GM18517 (cell line): Measurements from ENCODE around the gene RFX2.
"Not testable (repeated sequence)": the region's sequence is repeated elsewhere in the genome, so short reads cannot be mapped to it uniquely, and the experiment has no call there.

ENCODE experiments used
- ATAC-seq: cut with Tn5 transposase; IDR thresholded peaks from one replicate; pipeline ENCODE4 v1.9.1; 2021; ENCODE audit warnings: mild to moderate bottlenecking, moderate library complexity; ENCODE audit not compliant: unreplicated experiment

Gene RFX2

GRCh38 chr19:5974721-5975387 lies 135.4 kb downstream of the RFX2 start:
- ATAC-seq, result no peak

- ATAC-seq, result no peak
Observed at GRCh38 chr19:5973867-5974635, 136.2 kb downstream of the RFX2 start.

GRCh38 chr19:5973376-5973775 lies 136.9 kb downstream of the RFX2 start:
- ATAC-seq, result no peak

DNA sequence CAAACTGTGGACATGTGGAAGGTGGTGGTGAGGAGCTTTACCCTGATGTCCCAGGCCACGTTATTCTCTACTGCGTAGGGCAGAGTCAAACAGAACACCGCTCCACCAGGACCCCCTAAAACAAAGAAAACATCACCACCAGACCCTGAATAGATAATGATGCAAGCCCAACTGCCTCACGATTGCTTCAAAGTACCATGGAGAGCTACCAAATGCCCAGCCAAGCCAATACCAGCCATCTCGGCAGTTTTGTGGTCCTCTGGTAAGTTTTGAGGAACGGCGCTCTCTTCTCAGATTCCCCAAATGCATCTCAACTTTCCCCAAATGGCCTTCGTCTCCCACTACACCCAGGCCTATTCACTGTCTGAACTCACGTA lies 138.0 kb downstream of the RFX2 start:
- no peak for ATAC-seq

DNA sequence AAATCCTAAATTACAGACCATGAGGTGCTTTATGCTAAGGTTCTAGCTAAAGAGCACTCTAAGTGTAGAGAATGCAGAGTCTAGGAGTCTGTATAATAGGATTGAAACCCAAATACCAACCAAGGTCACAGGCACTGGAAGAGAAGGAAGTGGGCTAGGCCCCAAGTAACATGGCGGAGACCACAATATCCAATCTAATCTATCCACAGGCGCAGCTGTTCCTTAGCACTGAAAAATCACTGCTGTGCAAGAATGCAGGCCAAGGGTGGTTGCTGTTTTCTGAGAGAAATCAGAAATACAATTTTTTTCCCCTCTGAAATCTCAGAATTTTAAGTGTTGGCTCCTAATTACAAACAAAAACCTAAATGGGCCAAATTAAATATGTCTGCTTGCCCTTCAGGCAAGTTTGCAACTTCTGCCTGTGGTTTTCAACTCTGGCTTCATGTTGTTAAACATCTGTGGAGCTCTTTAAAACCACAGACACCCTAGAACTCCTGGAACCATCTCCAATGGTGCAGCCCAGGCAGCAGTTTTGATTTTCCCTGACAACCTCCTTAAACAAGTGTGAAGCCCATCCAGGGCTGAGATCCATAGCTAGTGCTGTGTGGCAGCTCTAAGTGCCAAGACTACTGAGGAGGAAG lies 138.5 kb downstream of the RFX2 start:
- ATAC-seq, result no peak

GRCh38 chr19:5969476-5969875 lies 140.8 kb downstream of the RFX2 start:
- ATAC-seq, result no peak

- ATAC-seq, result no peak
Observed at GRCh38 chr19:5968431-5969373, 141.6 kb downstream of the RFX2 start.

DNA sequence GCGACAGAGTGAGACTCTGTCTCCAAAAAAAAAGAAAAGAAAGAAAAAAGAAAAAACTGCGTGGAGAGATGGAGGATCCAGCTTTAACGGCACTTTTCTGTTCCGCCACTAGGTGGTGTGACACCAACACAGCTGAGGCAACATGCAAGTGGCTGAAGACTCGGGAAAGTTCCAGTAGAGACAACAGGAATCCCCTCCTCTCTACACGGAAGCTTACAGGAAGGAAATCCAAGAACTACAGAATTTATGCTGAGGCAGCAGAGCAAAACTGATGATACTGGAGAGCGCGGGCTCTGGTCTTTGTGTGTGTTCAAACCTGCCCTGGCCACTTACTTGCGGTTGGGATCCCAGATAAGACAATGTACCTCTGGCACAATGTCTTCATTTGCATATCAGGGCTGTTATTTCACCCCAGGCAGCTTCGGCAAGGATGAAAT lies 142.3 kb downstream of the RFX2 start:
- no peak for ATAC-seq

GRCh38 chr19:5967571-5967970 lies 142.7 kb downstream of the RFX2 start:
- no peak for ATAC-seq

- no peak for ATAC-seq
Observed at GRCh38 chr19:5966941-5967340, 143.4 kb downstream of the RFX2 start.

GRCh38 chr19:5966215-5966614 lies 144.1 kb downstream of the RFX2 start:
- ATAC-seq, result no peak

GRCh38 chr19:5964816-5965565 lies 145.3 kb downstream of the RFX2 start:
- ATAC-seq, result no peak

DNA sequence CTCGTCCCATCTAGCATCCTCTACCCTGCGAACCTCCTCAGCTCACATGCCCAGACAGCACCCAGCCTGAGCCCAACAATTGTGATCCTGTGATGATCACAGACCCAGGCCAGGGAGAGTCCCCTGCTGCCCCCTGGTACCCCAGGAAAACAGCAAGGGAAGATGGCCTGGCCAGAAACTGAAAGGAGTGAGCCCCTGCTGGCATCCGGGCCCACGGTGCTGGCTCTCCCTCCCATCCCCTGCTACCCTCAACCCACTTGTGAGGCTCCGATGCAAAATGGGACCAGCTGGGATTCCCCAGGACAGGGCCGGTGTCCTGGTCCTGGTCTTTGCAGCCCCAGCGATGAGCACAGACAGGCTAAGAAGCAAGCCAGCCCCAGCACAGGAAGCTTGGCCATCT lies 146.4 kb downstream of the RFX2 start:
- no peak for ATAC-seq

DNA sequence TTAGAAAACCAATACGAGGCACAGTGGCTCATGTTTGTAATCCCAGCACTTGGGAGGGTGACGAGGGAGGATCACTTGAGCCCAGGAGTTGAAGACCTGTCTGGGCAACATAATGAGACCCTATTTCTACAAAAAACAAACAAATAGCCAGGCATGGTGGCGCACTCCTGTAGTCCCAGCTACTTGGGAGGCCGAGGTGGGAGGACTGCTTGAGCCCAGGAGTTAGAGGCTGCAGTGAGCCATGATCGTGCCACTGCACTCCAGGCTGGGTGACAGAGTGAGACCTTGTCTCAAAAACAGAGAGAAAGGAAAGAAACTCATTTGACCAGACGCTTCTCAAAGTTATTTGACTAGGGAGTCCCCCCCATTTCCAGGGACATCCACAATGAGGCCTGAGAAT lies 147.0 kb downstream of the RFX2 start:
- not testable (repeated sequence) for ATAC-seq

DNA sequence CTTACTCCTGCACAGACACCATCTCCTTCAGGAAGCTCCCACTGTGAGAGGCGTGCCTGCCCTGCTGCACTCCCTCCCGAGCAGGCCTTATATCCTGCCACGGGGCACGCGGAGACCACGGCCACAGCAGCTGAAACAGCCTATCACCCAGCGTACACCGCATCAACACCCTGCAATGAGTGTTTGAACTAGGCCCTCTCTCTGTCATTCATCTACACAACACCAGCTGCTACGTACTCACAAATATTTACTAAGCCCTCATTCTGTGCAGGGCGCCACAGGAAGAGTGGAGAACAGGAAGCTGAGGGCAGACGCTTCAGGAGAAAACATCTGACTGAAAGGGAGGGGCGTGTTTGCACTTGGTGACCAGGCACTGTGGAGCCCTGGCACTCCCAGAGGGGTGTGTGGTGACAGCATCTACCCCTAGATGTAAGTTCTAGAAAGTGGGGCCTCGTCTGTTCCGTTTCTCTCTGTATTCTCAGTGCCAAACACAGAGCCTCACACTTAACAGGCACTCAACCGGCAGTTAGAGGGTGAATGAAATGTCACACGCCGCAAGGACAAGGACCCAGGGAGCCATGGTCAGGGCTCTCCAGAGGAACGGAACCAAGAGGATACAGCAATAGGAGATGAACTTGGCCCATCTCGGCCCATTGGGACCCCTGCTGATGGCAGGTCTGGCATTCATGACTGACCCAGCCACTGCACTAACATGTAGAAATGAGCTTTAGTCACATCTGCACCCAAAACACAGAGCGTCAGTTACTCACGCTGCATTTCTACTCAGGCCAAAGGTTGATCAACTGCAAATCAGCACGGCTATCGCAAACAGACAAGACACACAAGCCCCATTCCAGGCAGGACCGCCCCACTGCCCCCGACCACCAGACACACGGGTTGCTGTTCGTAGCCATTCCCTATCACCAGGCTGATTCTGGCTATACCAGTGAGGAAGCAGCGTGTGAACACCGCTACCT lies 148.0 kb downstream of the RFX2 start:
- ATAC-seq, result no peak

- not testable (repeated sequence) for ATAC-seq
Observed at GRCh38 chr19:5961641-5961968, 148.7 kb downstream of the RFX2 start.

- no peak for ATAC-seq
Observed at GRCh38 chr19:5960005-5961001, 150.0 kb downstream of the RFX2 start.
